Vagina (tissue), 2 donors: ENCODE data around the gene UCHL1.

ENCODE experiments used
- CTCF ChIP-seq, 3 experiments: fragments of 450-650 bp in 2 of 3; fragments of 200-600 bp in 1 of 3; sonication (generic) in 1 of 3; IDR thresholded peaks; one replicate each; pipeline ENCODE4 v1.5.1; 2017 to 2019; ENCODE audit warnings: antibody characterized with exemption in 3 of 3, mild to moderate bottlenecking in 2 of 3, moderate library complexity in 2 of 3
- POLR2A ChIP-seq, 2 donors: fragments of 450-650 bp; IDR thresholded peaks; one replicate each; pipeline ENCODE4 v1.6.1; 2017; ENCODE audit warnings: antibody characterized with exemption in 2 of 2, mild to moderate bottlenecking in 2 of 2, moderate library complexity in 2 of 2
- POLR2AphosphoS5 ChIP-seq, 2 donors: sonication (generic); formaldehyde crosslinking; IDR thresholded peaks; one replicate each; pipeline ENCODE4 v1.9.0; 2017; ENCODE audit warnings: antibody characterized with exemption in 2 of 2, mild to moderate bottlenecking in 2 of 2, low read depth in 1 of 2; ENCODE audit not compliant: insufficient read depth in 1 of 2

- no peak for TF ChIP-seq CTCF (IDR thresholded peaks at IDR 0.05)
- TF ChIP-seq POLR2AphosphoS5 (IDR thresholded peaks at IDR 0.05; ENCODE audit: insufficient read depth in 1 of 2, low read depth in 1 of 2) = no peak
- TF ChIP-seq POLR2A (IDR thresholded peaks at IDR 0.05) = no peak
These were observed 30.3 kb downstream of the UCHL1 start for GRCh38 chr4:41287005-41287404.
